HG03432 (cell line): ENCODE results near the gene PPFIA2.

ENCODE experiments used
- ATAC-seq: cut with Tn5 transposase; IDR thresholded peaks from one replicate; pipeline ENCODE4 v1.9.1; 2021; ENCODE audit warnings: mild to moderate bottlenecking, moderate library complexity; ENCODE audit not compliant: unreplicated experiment

Gene PPFIA2

DNA sequence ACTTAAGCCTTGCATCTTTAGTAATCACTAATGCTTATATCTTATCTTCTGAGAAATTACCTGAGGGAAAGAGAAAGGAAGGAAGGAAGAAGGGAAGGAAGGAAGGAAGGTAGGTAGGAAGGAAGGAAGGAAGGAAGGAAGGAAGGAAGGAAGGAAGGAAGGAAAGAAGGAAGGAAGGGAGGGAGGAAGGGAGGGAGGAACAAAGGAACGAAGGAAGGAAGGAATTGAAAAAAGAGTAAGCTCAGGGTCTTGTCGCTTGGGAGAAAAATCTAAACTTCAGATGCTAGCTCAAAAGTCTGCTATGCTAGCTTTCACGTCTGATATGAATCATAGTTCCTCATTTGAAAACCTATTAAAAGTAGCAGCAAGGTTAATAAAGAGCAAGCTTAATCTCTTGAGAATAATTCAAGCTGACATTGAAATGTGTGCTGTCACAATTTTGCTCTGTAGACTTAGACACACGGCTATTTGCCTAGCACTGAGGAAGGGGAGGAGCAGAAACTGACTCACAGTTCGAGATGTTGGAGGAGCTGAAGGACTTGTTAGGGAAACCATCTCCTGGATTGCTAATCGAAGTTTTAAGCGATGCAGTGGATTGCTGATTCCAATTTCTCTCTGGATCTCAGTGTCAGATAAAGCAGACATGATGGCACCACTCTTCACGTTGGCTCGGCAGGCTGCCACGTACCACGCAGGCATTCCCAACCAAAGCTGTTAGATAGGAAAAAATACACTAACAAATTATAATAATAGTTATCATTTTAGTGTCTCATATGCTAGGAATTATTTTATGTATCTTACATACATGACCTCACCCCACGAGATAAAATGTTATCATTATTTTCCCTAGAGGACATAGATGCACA is 464.6 kb downstream of the PPFIA2 start:
- ATAC-seq, result peak; percentile 73

DNA sequence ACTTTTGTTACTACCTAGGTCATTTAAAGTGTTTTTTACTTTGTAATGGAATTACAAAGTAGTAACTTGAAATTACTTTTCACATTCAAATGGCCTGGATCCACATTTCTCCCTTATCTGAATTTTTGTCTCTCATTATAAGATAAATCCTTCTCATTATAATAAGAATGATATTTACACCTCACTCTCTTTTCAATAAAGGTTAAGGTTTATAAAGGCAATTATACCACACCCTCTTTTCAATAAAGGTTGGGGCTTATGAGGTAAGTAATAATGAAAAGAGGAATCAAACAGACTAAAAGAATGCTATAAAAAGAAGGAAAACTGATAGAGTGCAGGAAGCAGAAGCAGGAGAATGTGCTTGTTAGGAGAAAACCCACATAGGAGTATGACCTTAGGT is 470.5 kb downstream of the PPFIA2 start:
- ATAC-seq, result no peak

- no peak for ATAC-seq
Observed at GRCh38 chr12:81284137-81284536, 475.0 kb downstream of the PPFIA2 start.

GRCh38 chr12:81274637-81275529 is 484.3 kb downstream of the PPFIA2 start:
- ATAC-seq, result no peak

DNA sequence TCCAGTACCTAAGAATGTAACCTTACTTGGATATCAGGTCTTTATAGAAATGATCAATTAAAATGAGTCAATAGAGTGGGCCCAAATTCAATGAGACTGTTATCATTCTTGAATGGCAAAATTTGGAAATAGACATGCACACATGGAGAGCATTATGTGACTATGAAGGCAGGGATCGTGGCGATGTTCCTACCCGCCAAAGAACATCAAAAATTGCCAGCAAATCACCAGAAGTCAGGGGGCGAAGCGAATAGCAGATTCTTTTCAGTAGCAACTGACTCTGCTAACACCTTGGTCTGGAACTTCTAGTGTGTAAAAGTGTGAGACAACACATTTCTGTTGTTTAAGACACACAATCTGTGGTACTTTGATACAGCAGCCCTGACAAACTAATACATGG is 488.8 kb downstream of the PPFIA2 start:
- no peak for ATAC-seq

DNA sequence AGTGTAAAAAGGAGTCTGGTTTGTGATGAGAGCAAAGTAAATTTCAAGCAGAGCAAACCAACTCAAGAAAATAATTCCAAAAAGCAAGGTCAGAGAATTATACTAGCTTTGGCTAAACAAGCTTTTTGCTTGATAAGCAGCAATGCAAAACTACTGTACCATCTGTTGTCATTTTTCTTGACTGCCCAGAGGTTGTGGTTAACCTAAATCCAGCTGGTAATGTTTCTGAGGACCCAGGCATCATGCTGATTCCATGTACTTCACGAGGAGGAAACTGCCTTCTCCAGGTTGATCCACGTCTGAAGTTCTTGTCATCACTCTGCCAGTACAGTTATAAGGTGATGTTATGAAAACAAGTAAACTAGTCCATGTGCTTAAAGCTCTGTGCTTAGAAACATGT is 496.1 kb downstream of the PPFIA2 start:
- ATAC-seq, result no peak

DNA sequence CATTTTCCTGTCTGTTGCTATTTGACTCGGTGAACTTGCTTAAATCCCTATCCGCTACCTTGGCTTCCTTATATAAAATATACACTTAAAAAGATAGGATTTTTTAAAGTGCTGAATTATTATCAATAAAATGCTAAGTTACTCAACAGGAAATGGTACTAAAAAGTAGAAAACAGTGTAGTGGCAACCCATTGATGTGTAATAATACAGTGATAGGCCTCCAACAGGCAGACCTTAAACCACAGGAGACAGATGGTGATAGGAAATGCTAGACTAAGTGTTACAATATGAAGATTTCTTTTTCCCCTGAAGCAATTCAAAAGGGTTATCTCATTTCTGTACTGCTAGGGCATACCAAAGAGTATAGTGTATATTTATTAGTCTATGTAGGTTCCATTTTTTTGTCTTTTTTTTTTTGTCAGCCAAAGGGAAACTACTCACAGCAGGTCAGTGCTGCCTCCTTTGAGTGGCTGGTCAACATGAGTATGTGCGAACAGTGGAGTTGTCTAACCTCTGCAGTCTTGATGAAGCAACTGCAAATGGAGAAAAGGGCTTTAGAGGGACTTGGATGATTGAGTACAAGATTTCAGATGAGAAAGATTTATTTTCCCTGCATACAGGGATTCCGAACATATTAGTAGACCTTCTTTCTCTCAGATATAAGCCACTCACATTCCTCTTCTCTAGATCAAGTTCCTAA is 497.5 kb downstream of the PPFIA2 start:
- no peak for ATAC-seq

DNA sequence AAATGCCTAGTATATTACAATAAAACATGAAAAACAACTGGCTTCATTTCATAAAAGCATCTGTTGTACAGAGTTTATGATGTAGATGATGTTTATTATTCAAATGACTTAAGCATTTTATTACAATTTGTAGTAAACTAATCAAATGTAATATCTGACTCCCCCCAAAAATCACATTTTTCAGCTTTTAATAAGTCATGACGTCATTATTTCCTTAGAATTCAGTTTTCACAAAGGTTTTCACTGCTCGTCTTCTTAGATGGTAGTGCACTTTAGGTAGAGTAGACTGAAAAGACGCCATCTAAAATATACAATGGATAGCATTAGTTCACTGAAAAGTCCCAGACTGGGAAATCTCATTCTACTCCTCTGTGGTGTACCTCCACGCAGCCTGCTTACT is 499.8 kb downstream of the PPFIA2 start:
- no peak for ATAC-seq

GRCh38 chr12:81257947-81258551 is 501.1 kb downstream of the PPFIA2 start:
- no peak for ATAC-seq

GRCh38 chr12:81255947-81256346 is 503.2 kb downstream of the PPFIA2 start:
- no peak for ATAC-seq

DNA sequence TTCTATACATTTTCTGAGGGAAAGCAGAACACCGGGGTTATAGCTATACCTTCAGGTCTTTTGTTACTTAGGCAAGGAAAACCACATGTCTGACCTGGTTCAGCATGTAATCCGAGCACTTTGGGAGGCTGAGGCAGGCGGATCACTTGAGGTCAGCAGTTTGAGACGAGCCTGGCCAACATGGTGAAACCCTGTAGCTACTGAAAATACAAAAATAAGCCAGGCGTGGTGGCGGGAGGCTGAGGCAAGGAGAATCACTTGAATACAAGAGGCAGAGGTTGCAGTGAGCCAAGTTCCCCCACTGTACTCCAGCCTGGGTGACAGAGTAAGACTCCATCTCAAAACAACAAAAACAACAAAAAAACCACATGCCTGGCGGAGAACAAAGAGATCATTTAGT is 503.7 kb downstream of the PPFIA2 start:
- no peak for ATAC-seq

- no peak for ATAC-seq
Observed at GRCh38 chr12:81253360-81253759, 505.8 kb downstream of the PPFIA2 start.

DNA sequence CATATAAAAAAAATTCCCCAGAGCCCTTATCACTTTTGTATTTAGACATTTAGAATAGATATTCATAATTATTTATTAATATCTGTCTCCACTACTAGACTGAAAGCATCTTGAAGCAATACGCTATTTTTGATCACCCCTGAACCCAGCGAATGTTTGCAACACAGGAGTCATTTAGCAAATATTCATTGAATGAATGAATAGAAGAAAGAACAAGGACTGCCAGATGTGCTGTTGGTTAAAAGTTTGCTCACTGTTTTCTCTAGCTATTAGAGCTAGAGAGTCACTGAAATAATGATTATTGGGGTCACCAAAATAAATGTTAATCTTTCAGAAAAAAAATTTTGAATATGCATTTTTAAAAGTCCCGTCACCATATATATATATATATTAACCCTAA is 506.9 kb downstream of the PPFIA2 start:
- no peak for ATAC-seq

DNA sequence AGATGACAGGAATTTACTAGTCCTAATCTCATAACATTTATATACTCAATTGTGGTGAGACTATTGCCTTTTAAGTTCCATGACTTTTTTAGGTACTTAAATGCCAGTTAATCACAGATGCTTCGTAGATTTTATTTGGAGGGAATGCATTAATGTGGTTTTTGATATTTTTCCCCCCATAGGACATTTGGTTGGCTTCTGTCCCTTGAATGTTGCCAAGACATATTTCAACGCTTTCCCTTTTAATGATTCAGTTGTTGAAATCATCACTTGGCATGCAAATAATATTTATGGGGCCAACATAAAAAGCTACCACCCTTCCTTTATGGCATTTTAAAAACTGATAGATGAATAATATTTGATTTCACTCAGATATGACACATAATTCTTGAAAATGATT is 509.2 kb downstream of the PPFIA2 start:
- ATAC-seq, result no peak

- ATAC-seq, result no peak
Observed at GRCh38 chr12:81245907-81246570, 513.1 kb downstream of the PPFIA2 start.

DNA sequence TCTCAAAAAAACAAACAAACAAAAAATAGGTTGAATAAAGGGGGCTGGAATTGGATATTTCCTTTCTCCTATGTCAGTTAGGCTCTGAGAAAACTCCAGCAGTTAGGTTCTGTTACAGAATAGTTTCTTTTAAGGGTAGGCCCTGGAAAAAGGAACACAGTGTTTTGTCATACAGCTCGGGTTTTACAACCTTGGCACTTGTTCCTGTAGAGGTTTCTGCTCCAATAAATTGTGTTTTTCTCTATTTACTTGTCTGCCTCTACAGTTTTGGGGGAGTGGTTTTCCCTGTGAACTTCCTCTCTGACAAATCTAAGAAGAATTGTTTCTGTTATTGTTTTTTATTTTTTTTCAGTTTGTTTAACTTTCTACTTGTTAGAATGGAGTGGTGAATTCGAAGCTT is 513.7 kb downstream of the PPFIA2 start:
- ATAC-seq, result no peak

- ATAC-seq, result no peak
Observed at GRCh38 chr12:81231574-81232368, 527.4 kb downstream of the PPFIA2 start.

DNA sequence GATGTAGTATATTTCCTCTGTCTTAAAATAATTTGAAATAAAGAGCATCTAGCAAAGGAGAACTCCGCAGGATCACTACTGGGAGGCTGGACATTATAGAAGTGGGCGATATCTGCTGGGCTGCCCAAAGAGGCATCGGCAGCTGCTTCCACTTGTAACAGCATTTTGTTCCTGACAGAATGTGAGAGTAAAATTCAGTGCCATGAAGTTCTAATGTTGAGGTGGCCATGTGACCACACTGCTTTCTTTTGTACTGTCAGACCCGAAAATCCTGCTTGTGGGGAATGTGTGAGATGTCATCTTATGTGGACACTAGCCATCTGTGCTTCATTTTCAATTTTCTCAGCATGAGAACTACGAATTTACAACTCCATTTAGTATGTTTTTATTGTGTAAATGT is 529.4 kb downstream of the PPFIA2 start:
- ATAC-seq, result no peak

DNA sequence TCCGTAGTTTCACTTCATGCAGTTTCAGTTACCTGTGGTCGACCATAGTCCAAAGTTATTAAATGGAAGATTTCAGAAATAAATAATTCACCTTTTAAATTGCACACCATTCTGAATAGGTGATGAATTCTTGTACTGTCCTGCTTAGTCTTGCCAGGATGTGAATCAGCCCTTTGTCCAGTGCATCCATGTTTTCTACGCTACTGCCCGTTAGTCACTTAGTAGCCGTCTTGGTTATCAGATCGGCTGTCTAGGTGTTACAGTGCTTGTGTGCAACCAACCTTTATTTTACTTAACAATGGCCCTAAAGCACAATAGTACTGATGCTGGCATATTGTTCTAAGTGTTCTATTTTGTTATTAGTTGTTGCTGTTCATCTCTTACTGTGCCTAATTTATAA is 534.5 kb downstream of the PPFIA2 start:
- no peak for ATAC-seq
